GM10266 (cell line): Measurements from ENCODE around the gene LMBR1.

ENCODE experiments used
- DNase-seq: peaks from one replicate; pipeline ENCODE4 v3.0.0; 2012; ENCODE audit errors: extremely low spot score
- TF ChIP-seq, protein P1 (sequence below): IDR thresholded peaks from 2 replicates; pipeline ENCODE4 v1.5.1; 2012; ENCODE audit warnings: mild to moderate bottlenecking, low read depth; ENCODE audit not compliant: control insufficient read depth, insufficient read depth; ENCODE audit errors: missing control alignments

The LMBR1 gene

DNA sequence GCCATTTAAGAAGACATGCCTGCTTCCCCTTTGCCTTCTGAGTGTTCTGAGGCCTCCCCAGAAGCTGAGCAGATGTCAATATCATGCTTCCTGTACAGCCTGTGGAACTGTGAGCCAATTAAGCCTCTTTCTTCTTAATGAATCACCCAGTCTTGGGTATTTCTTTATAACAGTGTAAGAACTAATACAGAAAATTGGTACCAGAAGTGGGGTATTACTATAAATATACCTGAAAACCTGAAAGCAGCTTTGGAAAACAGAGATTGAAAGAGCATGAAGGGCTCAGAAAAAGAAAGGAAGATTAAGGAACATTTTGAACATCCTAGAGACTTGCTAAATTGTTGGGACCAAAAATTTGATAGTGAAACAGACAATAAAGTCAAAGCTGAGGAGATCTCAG lies 264.4 kb downstream of the LMBR1 start:
- TF ChIP-seq, protein P1, sequence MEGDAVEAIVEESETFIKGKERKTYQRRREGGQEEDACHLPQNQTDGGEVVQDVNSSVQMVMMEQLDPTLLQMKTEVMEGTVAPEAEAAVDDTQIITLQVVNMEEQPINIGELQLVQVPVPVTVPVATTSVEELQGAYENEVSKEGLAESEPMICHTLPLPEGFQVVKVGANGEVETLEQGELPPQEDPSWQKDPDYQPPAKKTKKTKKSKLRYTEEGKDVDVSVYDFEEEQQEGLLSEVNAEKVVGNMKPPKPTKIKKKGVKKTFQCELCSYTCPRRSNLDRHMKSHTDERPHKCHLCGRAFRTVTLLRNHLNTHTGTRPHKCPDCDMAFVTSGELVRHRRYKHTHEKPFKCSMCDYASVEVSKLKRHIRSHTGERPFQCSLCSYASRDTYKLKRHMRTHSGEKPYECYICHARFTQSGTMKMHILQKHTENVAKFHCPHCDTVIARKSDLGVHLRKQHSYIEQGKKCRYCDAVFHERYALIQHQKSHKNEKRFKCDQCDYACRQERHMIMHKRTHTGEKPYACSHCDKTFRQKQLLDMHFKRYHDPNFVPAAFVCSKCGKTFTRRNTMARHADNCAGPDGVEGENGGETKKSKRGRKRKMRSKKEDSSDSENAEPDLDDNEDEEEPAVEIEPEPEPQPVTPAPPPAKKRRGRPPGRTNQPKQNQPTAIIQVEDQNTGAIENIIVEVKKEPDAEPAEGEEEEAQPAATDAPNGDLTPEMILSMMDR, result no peak
- no peak for DNase-seq
